Upper lobe of left lung (tissue), 6 donors: ENCODE data around the gene U2AF1. TPM values are rescaled to one million over a fixed set of nuclear protein-coding genes. Genes with fewer than 3 reads are reported as not detected.
"Not testable (repeated sequence)": the region's sequence is repeated elsewhere in the genome, so short reads cannot be mapped to it uniquely, and the experiment has no call there.

Experiments
- ATAC-seq, 2 donors: fragments of 200-7000 bp; cut with Tn5 transposase; one replicate each; pipeline ENCODE4 v1.9.1; 2022; ENCODE audit warnings: mild to moderate bottlenecking in 2 of 2, moderate library complexity in 2 of 2; ENCODE audit not compliant: low FRiP score in 2 of 2
- DNase-seq, 2 donors: peaks; one replicate each; pipeline ENCODE4 v3.0.0-alpha.2; 2019 to 2020
- H3K27ac ChIP-seq, 4 donors: fragments of 200-600 bp; sonication (generic); one replicate each; pipeline ENCODE4 v1.5.1; 2016 to 2019
- H3K27me3 ChIP-seq, 4 donors: fragments of 200-600 bp; sonication (generic); one replicate each; pipeline ENCODE4 v1.5.1; 2017 to 2019
- H3K36me3 ChIP-seq, 4 donors: fragments of 200-600 bp; sonication (generic); one replicate each; pipeline ENCODE4 v1.5.1; 2016 to 2019
- H3K4me1 ChIP-seq, 4 donors: fragments of 200-600 bp; sonication (generic); one replicate each; pipeline ENCODE4 v1.5.1; 2018 to 2019
- H3K4me3 ChIP-seq, 4 donors: fragments of 200-600 bp; sonication (generic); one replicate each; pipeline ENCODE4 v1.5.1; 2017 to 2019; ENCODE audit warnings: mild to moderate bottlenecking in 2 of 4, moderate library complexity in 1 of 4
- H3K9me3 ChIP-seq, 4 donors: fragments of 200-600 bp; sonication (generic); one replicate each; pipeline ENCODE4 v1.5.1; 2018 to 2019
- POLR2AphosphoS5 ChIP-seq, 2 donors: sonication (generic); formaldehyde crosslinking; IDR thresholded peaks; one replicate each; pipeline ENCODE4 v1.5.1; 2017; ENCODE audit warnings: antibody characterized with exemption in 2 of 2
- WGBS, 2 donors: methylation state at CpG; one replicate each; pipeline ENCODE4 v1.1.5; 2017 to 2018; 5-methylcytosine and 5-hydroxymethylcytosine counted together
- total RNA-seq, 6 donors: library from RNA; depleted of rRNA in 4 of 6; stranded (reverse); fragments of >200 nt in 4 of 6; gene quantifications; one replicate each; pipeline versions ENCODE4 v1.1.0 to v1.2.1, GENCODE V29; 2016 to 2021
- donor health status: DM: no; HTN: no; CAD: no; lungs with moderate emphysema.
- donor health status: DM: no; HTN: yes; CAD: no; lungs with severe emphysema.

U2AF1 gene, protein sequence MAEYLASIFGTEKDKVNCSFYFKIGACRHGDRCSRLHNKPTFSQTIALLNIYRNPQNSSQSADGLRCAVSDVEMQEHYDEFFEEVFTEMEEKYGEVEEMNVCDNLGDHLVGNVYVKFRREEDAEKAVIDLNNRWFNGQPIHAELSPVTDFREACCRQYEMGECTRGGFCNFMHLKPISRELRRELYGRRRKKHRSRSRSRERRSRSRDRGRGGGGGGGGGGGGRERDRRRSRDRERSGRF
- 10 to 100 TPM in 5 of 6 donors, 1 to 10 TPM in 1; 8.9 to 78.6 (median 58.1) TPM for total RNA-seq

DNA sequence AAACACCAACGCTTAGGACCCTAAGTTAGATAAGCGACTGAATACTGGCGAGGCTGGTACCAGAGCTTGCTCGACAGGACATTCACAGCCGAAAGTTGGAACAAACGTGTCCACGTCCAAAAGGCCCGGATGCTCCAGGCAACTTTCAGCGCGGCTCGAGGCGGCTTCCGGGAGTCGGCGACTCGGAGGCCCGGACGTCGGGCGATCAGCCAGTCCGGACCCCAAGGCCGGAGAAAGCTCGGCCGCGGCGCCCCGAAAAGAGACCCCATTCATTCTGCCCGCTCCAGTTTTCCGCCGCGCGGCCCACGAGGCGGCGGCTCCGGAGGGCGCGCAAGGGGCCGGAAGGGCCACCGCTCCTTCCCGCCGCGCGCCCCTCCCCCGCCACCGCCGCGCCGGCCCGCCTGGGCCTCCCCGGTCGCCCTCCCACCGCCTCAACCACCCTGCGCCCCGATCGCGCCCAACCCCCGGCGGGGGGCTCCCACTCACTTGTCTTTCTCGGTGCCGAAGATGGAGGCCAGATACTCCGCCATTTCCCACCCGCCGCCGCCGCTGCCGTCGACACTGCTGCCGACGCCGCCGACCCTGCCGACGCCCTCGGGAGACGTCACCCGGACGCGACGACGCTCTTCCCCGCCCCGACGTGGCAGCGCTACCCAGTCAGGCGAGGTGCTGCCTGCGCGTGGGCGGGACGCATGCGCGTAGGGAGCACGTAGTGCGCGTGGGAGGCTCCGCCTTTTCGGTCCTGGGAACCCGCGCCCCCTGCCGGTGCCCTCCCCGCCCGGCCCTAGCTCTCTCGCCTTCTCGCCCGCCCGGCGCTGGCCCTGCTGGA is at the start of gene U2AF1:
U2AF1 (minus strand) TSS at position 606 of the 829 bp plus-strand sequence; CDS start at position 530, 76 bp downstream.
- H3K4me1 ChIP-seq, H3K27me3 ChIP-seq, H3K36me3 ChIP-seq, H3K9me3 ChIP-seq: not testable (repeated sequence)
- no CpG with 5 or more reads among the region's 107 CpGs for WGBS, 2 donors
- ATAC-seq (peak; percentile 99), DNase-seq (peak; percentile 67 to 96)
- Histone ChIP-seq H3K4me3 (peak within 1 kb of the TSS in 2 of 4 donors; percentile 67 to 68), H3K27ac (peak within 1 kb of the TSS in 3 of 4 donors; percentile 57 to 90 (median 89))
- TF ChIP-seq POLR2AphosphoS5 (IDR thresholded peaks at IDR 0.05) = peak in 1 of 2 donors; percentile 53

DNA sequence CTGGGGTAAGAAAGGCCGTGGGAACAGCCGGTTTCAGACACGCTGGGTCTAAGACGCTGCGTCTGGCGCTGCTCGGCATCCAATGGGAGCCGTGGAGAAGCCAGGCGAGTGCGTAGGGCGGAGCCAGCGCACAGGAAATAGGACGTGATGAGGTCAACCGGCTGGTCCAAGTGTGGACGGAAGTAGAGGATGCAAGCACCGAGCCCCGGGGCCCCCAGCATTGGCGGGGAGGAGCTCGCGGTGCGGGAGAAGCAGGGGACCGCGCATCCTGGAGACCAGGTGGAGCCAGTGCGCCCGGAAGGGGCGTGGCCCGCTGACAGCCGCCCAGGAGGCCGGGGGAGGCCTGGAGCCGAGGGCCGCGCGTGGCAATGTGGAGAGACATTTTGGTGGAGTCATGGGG is 46.2 kb upstream of the U2AF1 start:
- no CpG with 5 or more reads among the region's 33 CpGs for WGBS, 2 donors
- H3K4me1 ChIP-seq, H3K27ac ChIP-seq, H3K4me3 ChIP-seq, H3K9me3 ChIP-seq, H3K36me3 ChIP-seq, H3K27me3 ChIP-seq, DNase-seq: not testable (repeated sequence)
- peak in 1 of 2 donors; percentile 37 for ATAC-seq

DNA sequence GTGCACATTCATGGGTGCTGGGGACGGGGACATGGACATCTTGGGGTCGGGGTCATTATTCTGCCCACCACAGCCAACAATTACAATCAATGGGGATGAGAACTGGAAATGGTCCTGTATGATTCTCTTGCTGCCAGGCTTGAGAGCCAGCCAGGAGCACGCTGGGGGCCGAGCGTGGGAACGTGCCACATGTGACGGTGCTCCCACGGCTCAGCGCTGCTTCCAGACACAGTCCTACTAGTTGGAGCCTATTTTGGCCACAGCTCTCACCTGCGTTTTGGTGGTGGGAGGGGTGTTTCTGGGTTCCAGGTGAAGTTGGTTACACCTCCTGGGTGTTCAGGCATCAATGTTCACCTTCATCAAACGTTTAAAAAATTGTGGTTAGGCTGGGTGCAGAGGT is 42.0 kb upstream of the U2AF1 start:
- not testable (repeated sequence) for H3K27me3 ChIP-seq, DNase-seq, ATAC-seq, H3K4me1 ChIP-seq, H3K36me3 ChIP-seq, H3K9me3 ChIP-seq, H3K4me3 ChIP-seq, H3K27ac ChIP-seq
- WGBS, 2 donors = no CpG with 5 or more reads among the region's 11 CpGs

DNA sequence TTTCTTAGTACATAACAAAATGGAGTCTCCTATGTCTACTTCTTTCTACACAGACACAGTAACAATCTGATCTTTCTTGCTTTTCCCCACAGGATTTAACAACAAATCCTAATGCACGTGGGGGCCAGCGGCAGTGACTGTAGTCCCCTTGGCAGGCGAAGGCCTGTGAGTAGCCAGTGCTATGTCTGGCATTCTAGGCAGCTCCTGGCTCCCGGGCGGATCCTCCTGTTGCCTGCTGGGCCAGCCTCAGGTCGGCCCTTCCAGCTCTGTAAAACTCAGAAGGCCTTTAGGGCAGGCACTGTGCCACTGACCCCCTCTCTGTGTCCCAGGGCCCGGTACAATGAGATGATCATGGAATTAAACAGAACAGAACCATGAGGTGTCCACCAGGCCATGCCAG is 40.6 kb upstream of the U2AF1 start:
- H3K27me3 ChIP-seq, ATAC-seq, H3K27ac ChIP-seq, H3K4me3 ChIP-seq, DNase-seq, H3K36me3 ChIP-seq, H3K4me1 ChIP-seq, H3K9me3 ChIP-seq: not testable (repeated sequence)
- WGBS, 2 donors = no CpG with 5 or more reads among the region's 7 CpGs

DNA sequence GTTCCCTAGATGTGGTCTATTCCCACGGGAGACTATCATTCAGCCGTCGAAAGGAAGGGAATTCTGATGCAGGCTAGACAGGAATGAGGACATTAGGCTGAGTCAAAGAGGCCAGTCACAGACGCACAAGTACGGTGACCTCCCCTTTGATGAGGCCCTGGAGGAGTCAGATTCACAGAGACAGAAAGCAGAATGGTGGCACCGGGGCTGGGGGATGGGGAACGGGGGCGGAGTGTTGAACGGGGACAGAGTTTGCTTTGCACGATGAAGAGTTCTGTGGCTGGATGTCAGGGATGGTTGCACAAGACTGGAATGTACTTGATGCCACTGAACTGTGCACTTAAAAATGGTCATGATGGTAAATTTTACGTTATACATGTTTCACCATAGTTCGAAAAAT is 39.3 kb upstream of the U2AF1 start:
- not testable (repeated sequence) for ATAC-seq, H3K9me3 ChIP-seq, H3K27ac ChIP-seq, DNase-seq, H3K36me3 ChIP-seq, H3K27me3 ChIP-seq, H3K4me3 ChIP-seq, H3K4me1 ChIP-seq
- no CpG with 5 or more reads among the region's 12 CpGs for WGBS, 2 donors

DNA sequence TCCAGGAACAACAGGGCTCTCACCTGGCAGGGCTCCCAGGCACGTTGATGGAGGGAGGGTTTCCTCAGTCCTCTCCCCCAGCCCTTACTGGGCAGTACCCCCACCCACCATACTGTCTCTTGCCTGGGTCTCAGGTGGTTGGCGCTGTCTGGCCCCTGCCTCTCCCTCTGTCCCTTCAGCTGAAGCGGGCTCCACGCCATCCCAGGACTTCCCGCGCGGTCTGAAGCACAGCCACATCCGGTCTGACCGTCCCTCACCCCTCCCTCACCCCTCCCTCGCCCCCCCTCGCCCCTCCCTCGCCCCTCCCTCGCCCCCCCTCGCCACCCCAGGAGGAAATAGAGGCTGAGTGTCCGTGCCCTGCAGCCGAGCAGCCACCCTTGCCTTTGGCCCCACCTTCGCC is 34.0 kb upstream of the U2AF1 start:
- not testable (repeated sequence) for H3K36me3 ChIP-seq, ATAC-seq, H3K9me3 ChIP-seq, H3K4me3 ChIP-seq, H3K27ac ChIP-seq, H3K4me1 ChIP-seq, H3K27me3 ChIP-seq
- DNase-seq = peak in 1 of 2 donors; percentile 30
- WGBS, 2 donors = 16% methylated on average over 8 of the region's 17 CpGs; no CpG with 5 or more reads in 1 of the 2 donors

DNA sequence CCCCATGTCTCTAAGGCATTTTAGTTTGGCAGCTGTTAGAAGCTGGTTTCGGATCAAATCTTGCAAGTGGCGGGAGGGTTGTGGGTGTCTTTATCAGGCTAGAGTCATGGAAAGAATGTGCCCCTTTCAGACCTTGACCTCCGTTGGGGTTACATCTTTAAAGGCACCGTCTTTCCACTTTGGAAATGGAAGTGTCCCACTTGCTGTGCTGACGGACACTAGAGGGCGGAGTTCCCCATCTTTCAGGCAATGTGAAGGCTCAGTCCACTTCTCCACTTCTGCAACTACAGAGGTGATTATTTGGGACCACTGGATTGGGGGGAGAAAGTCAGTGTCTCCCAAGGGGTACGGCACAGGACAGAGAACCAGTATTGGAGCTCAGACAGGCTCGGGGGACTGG is 31.6 kb upstream of the U2AF1 start:
- H3K27me3 ChIP-seq, H3K9me3 ChIP-seq, H3K27ac ChIP-seq, H3K36me3 ChIP-seq, DNase-seq, H3K4me3 ChIP-seq, H3K4me1 ChIP-seq: not testable (repeated sequence)
- WGBS, 2 donors = no CpG with 5 or more reads among the region's 8 CpGs
- ATAC-seq = peak in 1 of 2 donors; percentile 78

DNA sequence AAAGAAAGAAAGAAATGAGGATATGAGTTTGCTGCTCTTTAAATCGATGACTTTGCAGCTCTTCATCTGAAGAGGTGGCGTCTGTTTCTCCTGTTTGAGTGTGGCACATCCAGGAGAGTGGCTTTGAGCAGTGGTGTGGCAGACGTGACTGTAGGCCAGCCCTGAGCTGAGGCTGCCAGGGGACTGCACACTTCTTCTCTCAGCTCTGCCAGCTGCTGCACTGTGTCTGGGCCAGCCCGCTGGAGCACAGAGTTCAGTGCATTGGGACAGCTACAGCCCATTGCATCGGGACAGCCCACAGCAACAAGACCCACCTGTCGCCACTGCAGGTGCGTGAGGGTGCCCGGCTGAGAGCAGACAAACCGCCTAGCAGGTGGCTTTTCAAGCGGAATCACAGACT is 27.1 kb upstream of the U2AF1 start:
- not testable (repeated sequence) for DNase-seq, H3K36me3 ChIP-seq, H3K4me3 ChIP-seq, H3K27ac ChIP-seq, H3K27me3 ChIP-seq, ATAC-seq, H3K9me3 ChIP-seq, H3K4me1 ChIP-seq
- WGBS, 2 donors = no CpG with 5 or more reads among the region's 10 CpGs

DNA sequence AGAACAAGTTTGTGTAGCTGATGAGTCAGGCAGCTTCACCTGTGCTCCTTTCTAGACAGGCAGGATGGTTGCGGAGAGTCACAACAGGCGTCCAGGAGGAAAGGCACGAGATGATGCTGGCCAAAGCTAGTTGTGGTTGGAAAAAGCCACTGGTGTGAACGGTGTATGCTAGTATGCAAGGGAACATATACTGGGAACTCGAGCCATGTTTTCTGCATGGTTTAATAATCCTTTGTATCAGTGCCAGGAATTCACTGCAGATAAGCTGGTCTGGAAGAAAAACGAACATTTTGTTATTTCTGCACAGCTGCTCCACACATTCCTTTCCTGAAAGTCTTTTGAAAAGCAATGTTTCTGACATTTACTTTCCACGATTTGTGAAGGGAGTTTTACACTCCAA is 22.7 kb upstream of the U2AF1 start:
- H3K27me3 ChIP-seq, H3K4me1 ChIP-seq, H3K36me3 ChIP-seq, DNase-seq, H3K27ac ChIP-seq, ATAC-seq, H3K4me3 ChIP-seq, H3K9me3 ChIP-seq: not testable (repeated sequence)
- no CpG with 5 or more reads among the region's 7 CpGs for WGBS, 2 donors

DNA sequence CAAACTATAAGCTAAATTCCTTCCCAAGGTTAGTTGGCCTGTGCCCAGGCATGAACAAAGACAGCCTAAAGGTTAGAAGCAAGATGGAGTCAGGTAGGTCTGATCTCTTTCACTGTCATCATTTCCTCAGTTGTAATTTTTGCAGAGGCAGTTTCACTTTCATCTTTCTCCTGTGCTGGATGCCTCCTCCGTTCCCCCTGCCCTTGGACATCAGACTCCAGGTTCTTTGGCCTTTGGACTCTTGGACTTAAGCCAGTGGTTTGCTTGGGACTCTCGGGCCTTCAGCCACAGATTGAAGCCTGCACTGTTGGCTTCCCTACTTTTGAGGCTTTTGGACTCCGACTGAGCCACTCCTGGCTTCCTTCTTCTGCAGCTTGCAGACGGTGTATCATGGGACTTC is 8.6 kb upstream of the U2AF1 start:
- no CpG with 5 or more reads among the region's 4 CpGs for WGBS, 2 donors
- DNase-seq, ATAC-seq: not testable (repeated sequence)

DNA sequence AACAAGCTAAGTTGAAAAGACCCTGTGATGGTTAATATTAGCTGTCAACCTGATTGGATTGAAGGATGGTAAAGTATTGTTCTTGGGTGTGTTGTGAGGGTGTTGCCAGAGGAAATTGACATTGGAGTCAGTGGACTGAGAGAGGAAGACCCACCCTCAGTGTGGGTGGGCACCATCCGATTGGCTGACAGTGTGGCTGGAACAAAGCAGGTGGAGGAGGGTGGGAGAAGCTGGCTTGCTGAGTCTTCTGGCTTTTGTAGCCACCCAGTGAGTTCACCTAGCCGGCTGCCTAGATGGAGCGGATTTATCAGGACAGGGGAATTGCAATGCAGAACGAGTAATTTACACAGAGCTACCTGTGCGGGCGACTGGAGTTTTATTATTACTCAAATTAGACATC is 7.1 kb upstream of the U2AF1 start:
- H3K27me3 ChIP-seq, DNase-seq, H3K9me3 ChIP-seq, H3K4me1 ChIP-seq, H3K36me3 ChIP-seq, ATAC-seq, H3K27ac ChIP-seq, H3K4me3 ChIP-seq: not testable (repeated sequence)
- WGBS, 2 donors = 95% methylated on average over 4 of the region's 6 CpGs; no CpG with 5 or more reads in 1 of the 2 donors

More for the DNA sequence above, 8.6 kb upstream of the U2AF1 start:
- not testable (repeated sequence) for H3K4me3 ChIP-seq, H3K27me3 ChIP-seq, H3K36me3 ChIP-seq, H3K27ac ChIP-seq, H3K4me1 ChIP-seq, H3K9me3 ChIP-seq

DNA sequence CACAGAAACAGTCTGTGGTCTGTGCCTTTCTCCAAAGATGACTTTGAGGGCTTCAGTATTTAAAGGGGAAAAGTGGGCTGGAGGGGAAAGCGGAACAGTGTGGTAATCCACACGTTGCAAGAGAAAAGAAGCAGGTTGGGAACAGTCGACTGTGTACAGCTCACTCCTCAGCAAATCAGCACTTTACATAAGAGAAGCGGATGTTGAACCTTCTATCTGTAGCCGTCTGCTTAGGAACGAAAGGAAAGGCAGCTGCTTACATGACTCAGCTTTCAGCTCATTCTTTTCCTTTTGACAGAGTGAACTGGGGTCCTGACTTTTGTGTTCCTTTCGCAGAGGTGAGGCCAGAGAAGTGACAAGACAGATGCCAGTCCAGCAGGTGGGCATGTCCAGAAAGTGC is 1.6 kb upstream of the U2AF1 start:
- not testable (repeated sequence) for H3K36me3 ChIP-seq, ATAC-seq, H3K4me3 ChIP-seq, H3K27ac ChIP-seq, H3K27me3 ChIP-seq, DNase-seq, H3K4me1 ChIP-seq, H3K9me3 ChIP-seq
- WGBS, 2 donors = no CpG with 5 or more reads among the region's 7 CpGs

DNA sequence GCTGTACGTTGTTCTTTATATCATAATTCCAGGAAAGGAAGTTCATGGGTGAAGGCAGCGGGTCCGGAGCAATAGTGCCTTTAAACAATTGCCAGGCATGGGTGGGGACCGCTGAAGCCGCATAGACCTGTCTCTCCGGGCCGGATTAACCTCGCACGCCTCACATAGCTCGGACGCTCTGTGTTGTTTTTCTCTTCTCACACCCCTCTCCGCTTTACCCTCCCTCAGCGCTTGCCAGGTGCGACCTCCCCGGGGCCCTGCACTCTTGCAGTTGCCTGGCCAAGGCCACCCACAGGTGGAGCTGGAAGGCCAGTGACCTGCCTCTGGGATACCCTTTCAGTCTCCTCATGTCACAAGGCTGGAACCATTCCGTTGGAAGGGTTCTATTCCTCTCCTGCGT is 807 bp upstream of the U2AF1 start:
- peak in 1 of 2 donors; percentile 28 for ATAC-seq

More for the DNA sequence above, 807 bp upstream of the U2AF1 start:
- not testable (repeated sequence) for DNase-seq, H3K36me3 ChIP-seq, H3K4me3 ChIP-seq, H3K27me3 ChIP-seq, H3K27ac ChIP-seq, H3K9me3 ChIP-seq, H3K4me1 ChIP-seq
- no CpG with 5 or more reads among the region's 17 CpGs for WGBS, 2 donors
